Panc1 (cell line): ENCODE measurements around the gene METRN. TPM values are rescaled to one million over a fixed set of nuclear protein-coding genes. Genes with fewer than 3 reads are reported as not detected.

ENCODE experiments used
- ATAC-seq: fragments of 200-7000 bp; cut with Tn5 transposase; 2 replicates; pipeline ENCODE4 v1.9.1; 2020; ENCODE audit warnings: mild to moderate bottlenecking, moderate library complexity
- BruUV-seq: library from RNA; stranded (reverse); fragments of 400-500 nt; replicated peaks from 2 replicates; lab custom pipeline; 2021; lab: Mats Ljungman, UMichigan
- CTCF ChIA-PET: fragments of 300-600 bp; sonication (Branson Sonifier 250); formaldehyde crosslinking; loops from one replicate; lab custom pipeline; 2022; ENCODE audit warnings: antibody characterized with exemption; lab: Charles Lee
- POLR2A ChIA-PET: fragments of 300-600 bp; sonication (Branson Sonifier 250); formaldehyde crosslinking; loops from one replicate; lab custom pipeline; 2022; ENCODE audit warnings: antibody characterized with exemption; lab: Charles Lee
- DNase-seq: peaks from one replicate; pipeline ENCODE4 v3.0.0-alpha.2; 2010; ENCODE audit warnings: low read depth, low spot score
- H3K27ac ChIP-seq: 2 replicates; pipeline ENCODE4 v1.5.1; 2011; ENCODE audit warnings: mild to moderate bottlenecking, low read length, inconsistent platforms
- H3K27me3 ChIP-seq: fragments of 200-500 bp; sonication (Bioruptor generic); 2 replicates; pipeline ENCODE4 v1.6.0; 2014; ENCODE audit warnings: low read length, inconsistent platforms; ENCODE audit not compliant: control insufficient read depth, insufficient read depth
- H3K36me3 ChIP-seq: fragments of 200-500 bp; sonication (Bioruptor generic); 2 replicates; pipeline ENCODE4 v1.5.1; 2014; ENCODE audit warnings: inconsistent platforms, mild to moderate bottlenecking, low read length, moderate library complexity; ENCODE audit not compliant: control insufficient read depth, insufficient read depth
- H3K4me1 ChIP-seq: 2 replicates; pipeline ENCODE4 v1.5.1; 2011; ENCODE audit warnings: inconsistent platforms, mild to moderate bottlenecking, low read length, moderate library complexity; ENCODE audit not compliant: control insufficient read depth, insufficient read depth
- H3K4me3 ChIP-seq, 2 experiments: 2 replicates each; pipeline ENCODE4 v1.5.1; 2011 to 2012; ENCODE audit warnings: low read depth in 2 of 2, low read length in 2 of 2, mild to moderate bottlenecking in 2 of 2, inconsistent platforms in 1 of 2, moderate library complexity in 1 of 2
- H3K9me3 ChIP-seq: fragments of 200-500 bp; sonication (Bioruptor generic); 2 replicates; pipeline ENCODE4 v1.5.1; 2014; ENCODE audit warnings: low read depth, mild to moderate bottlenecking, inconsistent platforms, low read length, moderate library complexity; ENCODE audit not compliant: control insufficient read depth, insufficient read depth
- POLR2AphosphoS5 ChIP-seq: IDR thresholded peaks from 2 replicates; pipeline ENCODE4 v1.6.1; 2012; ENCODE audit warnings: mild to moderate bottlenecking, low read depth, low read length, moderate library complexity
- REST ChIP-seq, 2 experiments: IDR thresholded peaks; 2 replicates each; pipeline ENCODE4 v1.6.1; 2011 to 2012; ENCODE audit warnings: low read depth in 2 of 2, control low read depth in 1 of 2, low read length in 1 of 2, mild to moderate bottlenecking in 1 of 2, moderate library complexity in 1 of 2; ENCODE audit not compliant: insufficient read depth in 1 of 2
- SIN3A ChIP-seq: IDR thresholded peaks from 2 replicates; pipeline ENCODE4 v1.6.1; 2012; ENCODE audit warnings: low read depth, mild to moderate bottlenecking, low read length, moderate library complexity, borderline replicate concordance; ENCODE audit not compliant: insufficient read depth
- TCF7L2 ChIP-seq: IDR thresholded peaks from 2 replicates; pipeline ENCODE4 v1.6.1; 2011; ENCODE audit warnings: mild to moderate bottlenecking, low read depth, low read length, inconsistent platforms
- in situ Hi-C: cut with HindIII; loops from 2 replicates; pipeline ENCODE4 v1.10.0; 2016; ENCODE audit warnings: low sequenced_read_pairs, low pct_unique_long_range_greater_than_20kb
- intact Hi-C: fragments of 100-400 bp; cut with micrococcal nuclease; formaldehyde crosslinking; loops from one replicate; pipeline ENCODE4 v1.10.0; 2022; ENCODE audit not compliant: unreplicated experiment
- total RNA-seq: library from RNA; stranded (reverse); gene quantifications from one replicate; pipeline ENCODE4 v1.2.1, GENCODE V29; 2021; ENCODE audit not compliant: unreplicated experiment
- TF ChIP-seq, protein P1 (sequence below): fragments of 450-650 bp; IDR thresholded peaks from 2 replicates; pipeline ENCODE4 v1.5.1; 2017; ENCODE audit warnings: mild to moderate bottlenecking

Gene METRN
- total RNA-seq, 1 experiment from 2014 or later: 407 TPM

GRCh38 chr16:693766-694165 lies 21.2 kb upstream of the METRN start:
- no peak overlapping the region for H3K4me3 ChIP-seq
- DNase-seq (no peak), ATAC-seq (no peak)
- H3K36me3 ChIP-seq: peaks cover 4% of the 10 kb centered on the region; the same call in 1 of the 2 replicates
- H3K4me1 ChIP-seq: peaks cover 12% of the 10 kb centered on the region
- no peak overlapping the region for H3K27ac ChIP-seq
- no peaks in the 10 kb centered on the region for H3K27me3 ChIP-seq
- ChIA-PET POLR2A (no interaction called here), CTCF (no interaction called here)
- in situ Hi-C loops: no loop called here
- intact Hi-C loops: no loop called here
- BruUV-seq: no TSS peak
- H3K9me3 ChIP-seq: no peaks in the 10 kb centered on the region
- TF ChIP-seq, protein P1, sequence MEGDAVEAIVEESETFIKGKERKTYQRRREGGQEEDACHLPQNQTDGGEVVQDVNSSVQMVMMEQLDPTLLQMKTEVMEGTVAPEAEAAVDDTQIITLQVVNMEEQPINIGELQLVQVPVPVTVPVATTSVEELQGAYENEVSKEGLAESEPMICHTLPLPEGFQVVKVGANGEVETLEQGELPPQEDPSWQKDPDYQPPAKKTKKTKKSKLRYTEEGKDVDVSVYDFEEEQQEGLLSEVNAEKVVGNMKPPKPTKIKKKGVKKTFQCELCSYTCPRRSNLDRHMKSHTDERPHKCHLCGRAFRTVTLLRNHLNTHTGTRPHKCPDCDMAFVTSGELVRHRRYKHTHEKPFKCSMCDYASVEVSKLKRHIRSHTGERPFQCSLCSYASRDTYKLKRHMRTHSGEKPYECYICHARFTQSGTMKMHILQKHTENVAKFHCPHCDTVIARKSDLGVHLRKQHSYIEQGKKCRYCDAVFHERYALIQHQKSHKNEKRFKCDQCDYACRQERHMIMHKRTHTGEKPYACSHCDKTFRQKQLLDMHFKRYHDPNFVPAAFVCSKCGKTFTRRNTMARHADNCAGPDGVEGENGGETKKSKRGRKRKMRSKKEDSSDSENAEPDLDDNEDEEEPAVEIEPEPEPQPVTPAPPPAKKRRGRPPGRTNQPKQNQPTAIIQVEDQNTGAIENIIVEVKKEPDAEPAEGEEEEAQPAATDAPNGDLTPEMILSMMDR: no peak
- TF ChIP-seq TCF7L2: no peak
- no peak for TF ChIP-seq POLR2AphosphoS5
- TF ChIP-seq REST (IDR thresholded peaks at IDR 0.05; ENCODE audit: insufficient read depth in 1 of 2, low read depth in 2 of 2, low read length in 1 of 2): no peak
- TF ChIP-seq SIN3A: no peak

DNA sequence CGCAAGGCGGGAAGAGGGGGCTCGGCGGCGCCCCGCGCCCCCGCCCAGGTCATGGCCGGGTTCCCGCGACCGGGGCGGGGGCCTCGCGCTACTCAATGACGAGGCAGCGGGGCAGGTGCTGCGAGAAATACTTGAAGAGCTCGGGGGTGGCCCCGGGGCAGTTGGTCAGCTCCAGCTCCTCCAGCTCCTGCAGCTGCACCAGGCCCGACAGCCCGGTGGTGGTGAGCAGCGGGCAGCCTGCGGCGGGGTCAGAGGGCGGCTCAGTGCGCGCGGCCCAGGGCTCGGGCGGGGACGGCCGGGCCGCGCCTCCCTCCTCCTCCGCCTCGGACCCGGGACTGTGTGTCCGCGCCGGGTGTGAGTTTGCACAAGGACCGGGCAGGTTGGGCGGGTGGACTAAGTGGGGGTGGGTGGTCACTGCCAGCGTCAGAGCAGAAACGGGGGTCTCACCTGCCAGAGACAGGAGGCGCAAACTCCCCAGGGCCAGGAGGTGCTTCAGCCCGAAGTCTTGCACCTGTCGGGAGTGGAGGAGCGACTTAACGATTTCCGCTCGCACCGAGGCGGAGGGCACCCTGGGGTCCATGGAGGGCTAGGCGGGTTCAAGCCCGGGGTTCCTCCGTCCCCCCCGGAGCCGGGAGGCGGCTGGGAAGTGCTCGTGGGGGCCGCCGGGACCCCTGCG lies 20.6 kb upstream of the METRN start:
- in situ Hi-C loops (no loop called here), intact Hi-C loops (no loop called here)
- ATAC-seq: no peak
- no peak for TF ChIP-seq REST (IDR thresholded peaks at IDR 0.05; ENCODE audit: insufficient read depth in 1 of 2, low read depth in 2 of 2, low read length in 1 of 2)
- TF ChIP-seq, protein P1: no peak
- no peak for TF ChIP-seq TCF7L2
- TF ChIP-seq SIN3A: no peak
- TF ChIP-seq POLR2AphosphoS5: no peak
- H3K9me3 ChIP-seq: no peaks in the 10 kb centered on the region
- no peak overlapping the region for H3K4me3 ChIP-seq
- DNase-seq: no peak
- no peaks in the 10 kb centered on the region for H3K27me3 ChIP-seq
- peaks cover 4% of the 10 kb centered on the region; the same call in 1 of the 2 replicates for H3K36me3 ChIP-seq
- POLR2A ChIA-PET: no interaction called here
- H3K4me1 ChIP-seq: peaks cover 7% of the 10 kb centered on the region
- H3K27ac ChIP-seq: no peak overlapping the region
- BruUV-seq: no TSS peak
- CTCF ChIA-PET: no interaction called here
